H1 (cell line): ENCODE data around the gene ALDH7A1. TPM values are rescaled to one million over a fixed set of nuclear protein-coding genes. Genes with fewer than 3 reads are reported as not detected.

ENCODE experiments used
- CBX5 ChIP-seq: fragments of 300-800, 300-1000 bp; sonication (generic); IDR thresholded peaks from 2 replicates; pipeline ENCODE4 v1.7.1; 2016; ENCODE audit warnings: antibody characterized with exemption, low read length, low read depth
- POLR2A ChIP-seq, 2 experiments: IDR thresholded peaks; 1 replicate in 1 of 2; 2 replicates in 1 of 2; pipeline ENCODE4 v1.6.1; 2011; ENCODE audit warnings: low read depth in 2 of 2, low read length in 2 of 2, mild to moderate bottlenecking in 2 of 2; ENCODE audit errors: control extremely low read depth in 1 of 2
- polyA plus RNA-seq, 7 experiments: library from polyadenylated mRNA; depleted of rRNA in 3 of 7; stranded (reverse) in 5 of 7; unstranded in 2 of 7; fragments of >200 nt in 5 of 7; fragments of 200-250 nt in 2 of 7; gene quantifications; 1 replicate in 5 of 7; 2 replicates in 1 of 7; 4 replicates in 1 of 7; pipeline versions ENCODE4 v1.2.1 to v1.2.3, GENCODE V29; 2011 to 2013; ENCODE audit warnings: missing spikeins in 2 of 7, mixed read lengths in 2 of 7
- total RNA-seq: library from RNA; stranded (reverse); fragmentation: NEBNext Ultra II Directional; extraction: Animal tissue kit (Norgen Biotek cat#: 25700); gene quantifications from 2 replicates; pipeline ENCODE4 v1.2.1, GENCODE V29; 2021

Gene ALDH7A1
- total and polyA plus RNA-seq, 2 of the 8 experiments (the other 6 are each of a cell fraction or from before 2014, with no cell fraction given): 99.6 to 225 TPM

DNA sequence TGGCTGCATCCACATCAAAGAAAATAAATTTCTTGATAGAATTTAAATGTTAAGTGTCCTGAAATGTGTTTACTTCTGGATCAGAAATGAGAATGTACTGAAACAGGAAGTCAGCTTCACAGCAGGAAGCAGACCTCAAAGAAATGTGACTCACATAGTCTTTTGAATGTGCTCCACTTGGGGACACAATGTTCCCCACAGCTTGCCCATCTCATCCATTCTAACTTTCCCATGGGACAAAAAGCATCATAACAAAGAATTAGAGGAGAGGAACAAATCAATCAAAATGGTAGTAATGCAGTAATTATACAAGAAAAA, 86.1 kb downstream of the ALDH7A1 start (continued):
- no peak for TF ChIP-seq CBX5
- no peak for TF ChIP-seq POLR2A (IDR thresholded peaks at IDR 0.05; ENCODE audit: control extremely low read depth in 1 of 2, low read depth in 2 of 2, low read length in 2 of 2)
